ENCODE data around the gene SCAMP4.

Gene SCAMP4

GRCh38 chr19:1932395-1932794, 27.2 kb downstream of the SCAMP4 start:
- no peaks in the 10 kb centered on the region for H3K36me3 ChIP-seq (replicated peaks in 1 of 2; ENCODE audit: control insufficient read depth in 2 of 2, insufficient read depth in 2 of 2, low read length in 2 of 2)
- H2BK12ac ChIP-seq (ENCODE audit: low read length): no peak overlapping the region
- no peak overlapping the region for H3K9ac ChIP-seq (ENCODE audit: low read depth, low read length, poor library complexity)
- H3K23ac ChIP-seq (ENCODE audit: low read depth, low read length, poor library complexity): peak overlapping the region; percentile 34
- H3K14ac ChIP-seq (ENCODE audit: low read length): no peak overlapping the region
- peaks cover 2% of the 10 kb centered on the region for H3K79me1 ChIP-seq (ENCODE audit: low read depth, low read length)
- peaks cover 7 to 11% of the 10 kb centered on the region in 2 donors for H3K9me3 ChIP-seq (replicated peaks in 1 of 2; ENCODE audit: control insufficient read depth in 2 of 2, insufficient read depth in 1 of 2, low read depth in 1 of 2, low read length in 2 of 2)
- peaks cover 3 to 4% of the 10 kb centered on the region in 2 donors for H3K4me1 ChIP-seq (ENCODE audit: control insufficient read depth in 2 of 2, insufficient read depth in 1 of 2, low read depth in 1 of 2, low read length in 2 of 2)
- H2AFZ ChIP-seq (ENCODE audit: low read length): no peak overlapping the region
- H4K91ac ChIP-seq (ENCODE audit: low read depth, low read length, poor library complexity): no peak overlapping the region
- H3K18ac ChIP-seq (ENCODE audit: low read length): no peak overlapping the region
- no peak overlapping the region for H3K27ac ChIP-seq (replicated peaks; ENCODE audit: low read length)
- no peak overlapping the region for H2BK5ac ChIP-seq (ENCODE audit: low read length)
- DNase-seq (ENCODE audit: low spot score): no peak
- H3K4ac ChIP-seq (ENCODE audit: low read length): no peak overlapping the region
- H2BK120ac ChIP-seq (ENCODE audit: low read depth, low read length): no peak overlapping the region
- H2BK15ac ChIP-seq (ENCODE audit: low read length): no peak overlapping the region
- no CpG with 5 or more reads among the region's 8 CpGs for WGBS, 2 donors (ENCODE audit: extremely low coverage in 2 of 2, insufficient read length in 2 of 2, insufficient replicate concordance in 1 of 2)
- no peak overlapping the region for H3K4me3 ChIP-seq (ENCODE audit: low read length in 2 of 2)
- H2AK5ac ChIP-seq (ENCODE audit: low read depth, low read length): no peak overlapping the region
- H3K27me3 ChIP-seq (ENCODE audit: control insufficient read depth in 3 of 3, insufficient read depth in 3 of 3, low read depth in 1 of 3, low read length in 3 of 3): peaks cover 0 to 8% (median 0%) of the 10 kb centered on the region in 3 experiments
- no peak overlapping the region for H3K4me2 ChIP-seq (ENCODE audit: insufficient read depth, low read length, poor library complexity, severe bottlenecking)
- H4K8ac ChIP-seq (ENCODE audit: low read depth, low read length): no peak overlapping the region

- Histone ChIP-seq H3K4me1 (ENCODE audit: control insufficient read depth in 2 of 2, insufficient read depth in 1 of 2, low read depth in 1 of 2, low read length in 2 of 2) (peaks cover 3 to 4% of the 10 kb centered on the region in 2 donors), H3K9ac (ENCODE audit: low read depth, low read length, poor library complexity) (no peak overlapping the region), H2BK15ac (ENCODE audit: low read length) (no peak overlapping the region), H3K4ac (ENCODE audit: low read length) (no peak overlapping the region), H2AK5ac (ENCODE audit: low read depth, low read length) (no peak overlapping the region), H3K23ac (ENCODE audit: low read depth, low read length, poor library complexity) (no peak overlapping the region), H3K36me3 (replicated peaks in 1 of 2; ENCODE audit: control insufficient read depth in 2 of 2, insufficient read depth in 2 of 2, low read length in 2 of 2) (no peaks in the 10 kb centered on the region), H2BK5ac (ENCODE audit: low read length) (no peak overlapping the region), H3K4me3 (ENCODE audit: low read length in 2 of 2) (no peak overlapping the region), H2BK120ac (ENCODE audit: low read depth, low read length) (no peak overlapping the region), H3K18ac (ENCODE audit: low read length) (no peak overlapping the region), H2BK12ac (ENCODE audit: low read length) (no peak overlapping the region), H2AFZ (ENCODE audit: low read length) (no peak overlapping the region), H3K27ac (replicated peaks; ENCODE audit: low read length) (no peak overlapping the region), H3K4me2 (ENCODE audit: insufficient read depth, low read length, poor library complexity, severe bottlenecking) (no peak overlapping the region), H3K14ac (ENCODE audit: low read length) (no peak overlapping the region), H4K8ac (ENCODE audit: low read depth, low read length) (no peak overlapping the region), H3K9me3 (replicated peaks in 1 of 2; ENCODE audit: control insufficient read depth in 2 of 2, insufficient read depth in 1 of 2, low read depth in 1 of 2, low read length in 2 of 2) (peaks cover 7 to 11% of the 10 kb centered on the region in 2 donors), H3K27me3 (ENCODE audit: control insufficient read depth in 3 of 3, insufficient read depth in 3 of 3, low read depth in 1 of 3, low read length in 3 of 3) (peaks cover 0 to 8% (median 0%) of the 10 kb centered on the region in 3 experiments), H3K79me1 (ENCODE audit: low read depth, low read length) (peaks cover 2% of the 10 kb centered on the region), H4K91ac (ENCODE audit: low read depth, low read length, poor library complexity) (no peak overlapping the region)
- no CpG with 5 or more reads among the region's 7 CpGs for WGBS, 2 donors (ENCODE audit: extremely low coverage in 2 of 2, insufficient read length in 2 of 2, insufficient replicate concordance in 1 of 2)
- DNase-seq (ENCODE audit: low spot score): no peak
Measured at GRCh38 chr19:1933244-1933643, 28.0 kb downstream of the SCAMP4 start.

GRCh38 chr19:1933942-1934341, 28.7 kb downstream of the SCAMP4 start:
- peaks cover 7 to 11% of the 10 kb centered on the region in 2 donors for H3K9me3 ChIP-seq (replicated peaks in 1 of 2; ENCODE audit: control insufficient read depth in 2 of 2, insufficient read depth in 1 of 2, low read depth in 1 of 2, low read length in 2 of 2)
- H2AFZ ChIP-seq (ENCODE audit: low read length): no peak overlapping the region
- no peak overlapping the region for H2BK5ac ChIP-seq (ENCODE audit: low read length)
- no peaks in the 10 kb centered on the region for H3K36me3 ChIP-seq (replicated peaks in 1 of 2; ENCODE audit: control insufficient read depth in 2 of 2, insufficient read depth in 2 of 2, low read length in 2 of 2)
- no peak overlapping the region for H4K8ac ChIP-seq (ENCODE audit: low read depth, low read length)
- peaks cover 3 to 4% of the 10 kb centered on the region in 2 donors for H3K4me1 ChIP-seq (ENCODE audit: control insufficient read depth in 2 of 2, insufficient read depth in 1 of 2, low read depth in 1 of 2, low read length in 2 of 2)
- no CpG with 5 or more reads among the region's 8 CpGs for WGBS, 2 donors (ENCODE audit: extremely low coverage in 2 of 2, insufficient read length in 2 of 2, insufficient replicate concordance in 1 of 2)
- no peak overlapping the region for H3K4me2 ChIP-seq (ENCODE audit: insufficient read depth, low read length, poor library complexity, severe bottlenecking)
- H3K27me3 ChIP-seq (ENCODE audit: control insufficient read depth in 3 of 3, insufficient read depth in 3 of 3, low read depth in 1 of 3, low read length in 3 of 3): peaks cover 0 to 7% (median 0%) of the 10 kb centered on the region in 3 experiments
- no peak for DNase-seq (ENCODE audit: low spot score)
- H3K27ac ChIP-seq (replicated peaks; ENCODE audit: low read length): no peak overlapping the region
- no peak overlapping the region for H3K14ac ChIP-seq (ENCODE audit: low read length)
- H3K23ac ChIP-seq (ENCODE audit: low read depth, low read length, poor library complexity): no peak overlapping the region
- H4K91ac ChIP-seq (ENCODE audit: low read depth, low read length, poor library complexity): no peak overlapping the region
- H3K79me1 ChIP-seq (ENCODE audit: low read depth, low read length): peaks cover 2% of the 10 kb centered on the region
- H2BK12ac ChIP-seq (ENCODE audit: low read length): no peak overlapping the region
- H3K4me3 ChIP-seq (ENCODE audit: low read length in 2 of 2): peak overlapping the region in 1 of 2 donors; percentile 53
- no peak overlapping the region for H2BK120ac ChIP-seq (ENCODE audit: low read depth, low read length)
- H2BK15ac ChIP-seq (ENCODE audit: low read length): no peak overlapping the region
- no peak overlapping the region for H3K9ac ChIP-seq (ENCODE audit: low read depth, low read length, poor library complexity)
- no peak overlapping the region for H3K4ac ChIP-seq (ENCODE audit: low read length)
- H2AK5ac ChIP-seq (ENCODE audit: low read depth, low read length): no peak overlapping the region
- no peak overlapping the region for H3K18ac ChIP-seq (ENCODE audit: low read length)

GRCh38 chr19:1935484-1936208, 30.4 kb downstream of the SCAMP4 start:
- H3K79me1 ChIP-seq (ENCODE audit: low read depth, low read length): peaks cover 2% of the 10 kb centered on the region
- H3K18ac ChIP-seq (ENCODE audit: low read length): no peak overlapping the region
- H3K27ac ChIP-seq (replicated peaks; ENCODE audit: low read length): no peak overlapping the region
- no peak for DNase-seq (ENCODE audit: low spot score)
- H3K27me3 ChIP-seq (ENCODE audit: control insufficient read depth in 3 of 3, insufficient read depth in 3 of 3, low read depth in 1 of 3, low read length in 3 of 3): peaks cover 0 to 4% (median 0%) of the 10 kb centered on the region in 3 experiments
- H2BK120ac ChIP-seq (ENCODE audit: low read depth, low read length): no peak overlapping the region
- H4K91ac ChIP-seq (ENCODE audit: low read depth, low read length, poor library complexity): no peak overlapping the region
- no peak overlapping the region for H2BK12ac ChIP-seq (ENCODE audit: low read length)
- no peak overlapping the region for H3K14ac ChIP-seq (ENCODE audit: low read length)
- H3K36me3 ChIP-seq (replicated peaks in 1 of 2; ENCODE audit: control insufficient read depth in 2 of 2, insufficient read depth in 2 of 2, low read length in 2 of 2): no peaks in the 10 kb centered on the region
- H3K4me1 ChIP-seq (ENCODE audit: control insufficient read depth in 2 of 2, insufficient read depth in 1 of 2, low read depth in 1 of 2, low read length in 2 of 2): peaks cover 2 to 7% of the 10 kb centered on the region in 2 donors
- peak overlapping the region; percentile 20 for H2AK5ac ChIP-seq (ENCODE audit: low read depth, low read length)
- H2BK5ac ChIP-seq (ENCODE audit: low read length): no peak overlapping the region
- no peak overlapping the region for H3K4me3 ChIP-seq (ENCODE audit: low read length in 2 of 2)
- H3K4ac ChIP-seq (ENCODE audit: low read length): no peak overlapping the region
- H3K9me3 ChIP-seq (replicated peaks in 1 of 2; ENCODE audit: control insufficient read depth in 2 of 2, insufficient read depth in 1 of 2, low read depth in 1 of 2, low read length in 2 of 2): peaks cover 7 to 11% of the 10 kb centered on the region in 2 donors
- H4K8ac ChIP-seq (ENCODE audit: low read depth, low read length): no peak overlapping the region
- H3K23ac ChIP-seq (ENCODE audit: low read depth, low read length, poor library complexity): no peak overlapping the region
- H2BK15ac ChIP-seq (ENCODE audit: low read length): no peak overlapping the region
- H3K4me2 ChIP-seq (ENCODE audit: insufficient read depth, low read length, poor library complexity, severe bottlenecking): no peak overlapping the region
- no CpG with 5 or more reads among the region's 11 CpGs for WGBS, 2 donors (ENCODE audit: extremely low coverage in 2 of 2, insufficient read length in 2 of 2, insufficient replicate concordance in 1 of 2)
- H2AFZ ChIP-seq (ENCODE audit: low read length): no peak overlapping the region
- no peak overlapping the region for H3K9ac ChIP-seq (ENCODE audit: low read depth, low read length, poor library complexity)

All from neuronal stem cell (in vitro differentiated cells).